Uterus (tissue), 4 donors: ENCODE data around the gene TRAF3. TPM values are rescaled to one million over a fixed set of nuclear protein-coding genes. Genes with fewer than 3 reads are reported as not detected.

Source experiments
- DNase-seq, 2 donors: peaks; one replicate each; pipeline ENCODE4 v3.0.0-alpha.2; 2019 to 2020
- H3K27ac ChIP-seq, 2 donors: fragments of 200-600 bp; sonication (generic); 1 replicate in 1 of 2; 2 replicates in 1 of 2; pipeline ENCODE4 v1.5.1; 2016 to 2018
- H3K27me3 ChIP-seq, 2 donors: fragments of 200-600 bp; sonication (generic); one replicate each; pipeline ENCODE4 v1.5.1; 2018 to 2019; ENCODE audit warnings: control low read depth in 1 of 2
- H3K36me3 ChIP-seq, 2 donors: fragments of 200-600 bp; sonication (generic); one replicate each; pipeline ENCODE4 v1.5.1; 2019; ENCODE audit warnings: control low read depth in 1 of 2
- H3K4me1 ChIP-seq, 2 donors: fragments of 200-600 bp; sonication (generic); one replicate each; pipeline ENCODE4 v1.5.1; 2018 to 2019; ENCODE audit warnings: control low read depth in 1 of 2
- H3K4me3 ChIP-seq, 2 donors: fragments of 200-600 bp; sonication (generic); 1 replicate in 1 of 2; 2 replicates in 1 of 2; pipeline ENCODE4 v1.5.1; 2018 to 2019; ENCODE audit warnings: mild to moderate bottlenecking in 1 of 2
- H3K9me3 ChIP-seq, 2 donors: fragments of 200-600 bp; sonication (generic); one replicate each; pipeline ENCODE4 v1.5.1; 2019; ENCODE audit warnings: control low read depth in 1 of 2
- CTCF ChIP-seq, 4 experiments: fragments of 200-600 bp in 2 of 4; fragments of 450-650 bp in 2 of 4; sonication (generic) in 2 of 4; IDR thresholded peaks; one replicate each; pipeline ENCODE4 v1.5.1; 2016 to 2019; ENCODE audit warnings: antibody characterized with exemption in 4 of 4, mild to moderate bottlenecking in 2 of 4, moderate library complexity in 1 of 4
- POLR2A ChIP-seq, 2 donors: fragments of 450-650 bp; IDR thresholded peaks; one replicate each; pipeline ENCODE4 v1.6.1; 2016; ENCODE audit warnings: antibody characterized with exemption in 2 of 2, mild to moderate bottlenecking in 1 of 2, moderate library complexity in 1 of 2
- intact Hi-C: fragments of 100-400 bp; cut with DNase I; formaldehyde crosslinking; loops from one replicate; pipeline ENCODE4 v1.15.1; 2023; ENCODE audit warnings: low total_unique reads
- total RNA-seq, 4 donors: library from RNA; depleted of rRNA in 3 of 4; stranded (reverse); fragments of >200 nt in 3 of 4; gene quantifications; one replicate each; pipeline versions ENCODE4 v1.1.0 to v1.2.4, GENCODE V29; 2014 to 2023
- donor health status: DM: yes; HTN: yes; CAD: no.

The TRAF3 gene
- total RNA-seq, 4 donors from 2014 or later, result 7.4 to 33.1 (median 22.1) TPM

GRCh38 chr14:102867826-102868580, 90.8 kb downstream of the TRAF3 start:
- Histone ChIP-seq H3K4me1 (no peaks in the 10 kb centered on the region), H3K27me3 (no peaks in the 10 kb centered on the region), H3K27ac (no peak overlapping the region), H3K36me3 (no peaks in the 10 kb centered on the region), H3K9me3 (no peaks in the 10 kb centered on the region), H3K4me3 (no peak overlapping the region)
- no peak for TF ChIP-seq CTCF (IDR thresholded peaks at IDR 0.05)
- no peak for TF ChIP-seq POLR2A (IDR thresholded peaks at IDR 0.05)
- DNase-seq, result no peak
- intact Hi-C loops, result no loop called here

GRCh38 chr14:102868956-102869547, 91.8 kb downstream of the TRAF3 start:
- intact Hi-C loops, result no loop called here
- Histone ChIP-seq H3K4me1 (no peaks in the 10 kb centered on the region), H3K4me3 (no peak overlapping the region), H3K9me3 (no peaks in the 10 kb centered on the region), H3K27ac (no peak overlapping the region), H3K36me3 (no peaks in the 10 kb centered on the region), H3K27me3 (no peaks in the 10 kb centered on the region)
- TF ChIP-seq CTCF (IDR thresholded peaks at IDR 0.05) (no peak), POLR2A (IDR thresholded peaks at IDR 0.05) (no peak)
- DNase-seq, result no peak

- no peak for DNase-seq
- Histone ChIP-seq H3K27ac (no peak overlapping the region), H3K9me3 (no peaks in the 10 kb centered on the region), H3K4me3 (no peak overlapping the region), H3K27me3 (no peaks in the 10 kb centered on the region), H3K4me1 (no peaks in the 10 kb centered on the region), H3K36me3 (no peaks in the 10 kb centered on the region)
- intact Hi-C loops, result no loop called here
- TF ChIP-seq CTCF (IDR thresholded peaks at IDR 0.05) (no peak), POLR2A (IDR thresholded peaks at IDR 0.05) (no peak)
Measured at GRCh38 chr14:102870246-102870645, 93.0 kb downstream of the TRAF3 start.

GRCh38 chr14:102870994-102871831, 94.0 kb downstream of the TRAF3 start:
- no peak overlapping the region for H3K27ac ChIP-seq
- H3K4me3 ChIP-seq, result no peak overlapping the region
- H3K27me3 ChIP-seq, result no peaks in the 10 kb centered on the region
- intact Hi-C loops, result no loop called here
- H3K36me3 ChIP-seq, result no peaks in the 10 kb centered on the region
- H3K4me1 ChIP-seq, result no peaks in the 10 kb centered on the region
- TF ChIP-seq POLR2A (IDR thresholded peaks at IDR 0.05) (no peak), CTCF (IDR thresholded peaks at IDR 0.05) (no peak)
- H3K9me3 ChIP-seq, result no peaks in the 10 kb centered on the region
- no peak for DNase-seq

- DNase-seq, result no peak
- no peaks in the 10 kb centered on the region for H3K9me3 ChIP-seq
- intact Hi-C loops, result no loop called here
- no peaks in the 10 kb centered on the region for H3K36me3 ChIP-seq
- no peak overlapping the region for H3K27ac ChIP-seq
- TF ChIP-seq POLR2A (IDR thresholded peaks at IDR 0.05), result no peak
- TF ChIP-seq CTCF (IDR thresholded peaks at IDR 0.05), result no peak
- H3K27me3 ChIP-seq, result no peaks in the 10 kb centered on the region
- no peak overlapping the region for H3K4me3 ChIP-seq
- no peaks in the 10 kb centered on the region for H3K4me1 ChIP-seq
Measured at GRCh38 chr14:102872020-102872419, 94.8 kb downstream of the TRAF3 start.
